Posterior vena cava (tissue), 2 donors: ENCODE data around the gene ANKUB1. TPM values are rescaled to one million over a fixed set of nuclear protein-coding genes. Genes with fewer than 3 reads are reported as not detected.
A peak's percentile ranks its signal among the peaks of the same experiment; 100 is the strongest.

ENCODE experiments used
- DNase-seq: peaks from one replicate; pipeline ENCODE4 v3.0.0-alpha.2; 2020; ENCODE audit warnings: low spot score
- intact Hi-C, 2 donors: fragments of 100-400 bp; cut with DNase I; formaldehyde crosslinking; loops; one replicate each; pipeline versions ENCODE4 v1.14.1 to v1.14.2; 2022 to 2023
- total RNA-seq, 2 donors: library from RNA; stranded (reverse); fragmentation: NEBNext Ultra II Directional; extraction: Animal tissue kit (Norgen Biotek cat#: 25700); gene quantifications; one replicate each; pipeline ENCODE4 v1.2.1, GENCODE V29; 2021
- donor health status: DM: yes; HTN: yes; CAD: no.
- donor health status: DM: yes; HTN: yes; CAD: no.

The ANKUB1 gene
- total RNA-seq, 2 donors from 2014 or later: not detected

- intact Hi-C loops: no loop called here
- DNase-seq: no peak
These were observed 23.6 kb downstream of the ANKUB1 start for GRCh38 chr3:149768704-149769103.

- intact Hi-C loops: no loop called here
These were observed 24.6 kb downstream of the ANKUB1 start for GRCh38 chr3:149767720-149768119.

GRCh38 chr3:149765762-149766334 lies 26.5 kb downstream of the ANKUB1 start:
- intact Hi-C loops: no loop called here
- no peak for DNase-seq

More at GRCh38 chr3:149767720-149768119, 24.6 kb downstream of the ANKUB1 start:
- DNase-seq: no peak

- no peak for DNase-seq
- intact Hi-C loops: no loop called here
These were observed 28.1 kb downstream of the ANKUB1 start for GRCh38 chr3:149764302-149764701.

GRCh38 chr3:149763565-149764195 lies 28.7 kb downstream of the ANKUB1 start:
- no peak for DNase-seq
- intact Hi-C loops: no loop called here

- intact Hi-C loops: no loop called here
- no peak for DNase-seq
These were observed 38.6 kb downstream of the ANKUB1 start for GRCh38 chr3:149753717-149754116.

- no peak for DNase-seq
- intact Hi-C loops: no loop called here
These were observed 39.6 kb downstream of the ANKUB1 start for GRCh38 chr3:149752788-149753136.

GRCh38 chr3:149752051-149752787 lies 40.1 kb downstream of the ANKUB1 start, which contains the start of gene COMMD2:
Gene COMMD2 (minus strand): TSS chr3:149752489. CDS start chr3:149752444, 45 bp downstream.
- peak; percentile 93 for DNase-seq
- intact Hi-C loops: no loop called here

GRCh38 chr3:149751551-149751950 lies 40.8 kb downstream of the ANKUB1 start:
- intact Hi-C loops: no loop called here
- DNase-seq: no peak

GRCh38 chr3:149744606-149745005 lies 47.7 kb downstream of the ANKUB1 start:
- no peak for DNase-seq
- intact Hi-C loops: no loop called here

- no peak for DNase-seq
- intact Hi-C loops: no loop called here
These were observed 48.2 kb downstream of the ANKUB1 start for GRCh38 chr3:149744151-149744550.

GRCh38 chr3:149739396-149739795 lies 53.0 kb downstream of the ANKUB1 start:
- intact Hi-C loops: no loop called here
- DNase-seq: no peak

- DNase-seq: no peak
These were observed 53.5 kb downstream of the ANKUB1 start for GRCh38 chr3:149738876-149739275.

GRCh38 chr3:149736953-149737205 lies 55.5 kb downstream of the ANKUB1 start:
- DNase-seq: no peak
- intact Hi-C loops: no loop called here

More at GRCh38 chr3:149738876-149739275, 53.5 kb downstream of the ANKUB1 start:
- intact Hi-C loops: no loop called here

GRCh38 chr3:149736175-149736952 lies 56.0 kb downstream of the ANKUB1 start:
- DNase-seq: no peak
- intact Hi-C loops: no loop called here

- intact Hi-C loops: no loop called here
- DNase-seq: no peak
These were observed 60.1 kb downstream of the ANKUB1 start for GRCh38 chr3:149732234-149732633.

GRCh38 chr3:149727656-149728055 lies 64.7 kb downstream of the ANKUB1 start:
- no peak for DNase-seq
- intact Hi-C loops: no loop called here

- DNase-seq: no peak
- intact Hi-C loops: no loop called here
These were observed 65.5 kb downstream of the ANKUB1 start for GRCh38 chr3:149726716-149727407.

- intact Hi-C loops: no loop called here
- no peak for DNase-seq
These were observed 68.6 kb downstream of the ANKUB1 start for GRCh38 chr3:149723781-149724180.

- intact Hi-C loops: no loop called here
- DNase-seq: no peak
These were observed 71.4 kb downstream of the ANKUB1 start for GRCh38 chr3:149720918-149721317.
